Limb (tissue), 2 donors: ENCODE measurements around the gene TMEM125.

Source experiments
- DNase-seq, 2 donors: peaks; one replicate each; pipeline ENCODE4 v3.0.0-alpha.2; 2016; ENCODE audit errors: extremely low spot score in 2 of 2

The TMEM125 gene

GRCh38 chr1:43293176-43293575, 23.4 kb downstream of the TMEM125 start:
- DNase-seq = no peak

DNA sequence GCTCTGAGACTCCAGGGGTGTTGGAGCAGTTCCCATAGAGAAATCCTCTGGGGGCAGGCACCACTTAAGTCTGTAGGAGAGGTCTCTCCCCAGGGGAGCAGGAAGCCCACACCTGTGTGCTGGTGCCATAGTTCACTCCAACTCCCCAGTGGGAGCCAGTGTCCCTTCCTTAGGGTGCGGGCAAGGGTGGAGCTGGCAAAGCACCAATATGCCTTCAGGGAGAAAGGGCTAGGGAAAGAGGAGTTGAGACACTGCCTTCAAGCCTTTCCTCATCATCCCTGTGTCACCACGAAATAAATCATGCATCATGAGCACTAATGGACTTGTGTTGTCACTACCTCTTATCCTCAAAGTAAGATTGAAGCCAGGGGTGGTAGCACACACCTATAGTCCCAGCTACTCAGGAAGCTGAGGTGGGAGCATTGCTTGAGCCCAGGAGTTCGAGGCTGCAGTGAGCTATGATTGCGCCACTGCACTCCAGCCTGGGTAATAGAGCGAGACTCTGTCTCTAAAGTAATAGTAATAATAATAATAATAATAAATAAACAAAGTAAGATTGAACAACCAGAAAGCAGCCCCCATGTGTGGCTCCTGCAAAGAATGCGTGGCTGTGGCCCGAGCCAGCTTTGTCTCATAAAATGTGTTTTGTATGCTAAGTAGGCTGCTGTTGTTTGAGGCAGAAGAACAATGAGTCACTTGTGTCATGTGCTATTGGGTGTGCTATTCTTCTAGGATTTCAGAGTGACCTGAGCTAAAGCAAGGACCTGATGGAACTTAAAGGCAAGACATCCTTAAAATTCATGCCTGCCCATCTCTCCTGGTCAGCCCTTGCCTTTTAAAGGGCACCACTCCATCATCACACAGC, 24.3 kb downstream of the TMEM125 start:
- DNase-seq = no peak

DNA sequence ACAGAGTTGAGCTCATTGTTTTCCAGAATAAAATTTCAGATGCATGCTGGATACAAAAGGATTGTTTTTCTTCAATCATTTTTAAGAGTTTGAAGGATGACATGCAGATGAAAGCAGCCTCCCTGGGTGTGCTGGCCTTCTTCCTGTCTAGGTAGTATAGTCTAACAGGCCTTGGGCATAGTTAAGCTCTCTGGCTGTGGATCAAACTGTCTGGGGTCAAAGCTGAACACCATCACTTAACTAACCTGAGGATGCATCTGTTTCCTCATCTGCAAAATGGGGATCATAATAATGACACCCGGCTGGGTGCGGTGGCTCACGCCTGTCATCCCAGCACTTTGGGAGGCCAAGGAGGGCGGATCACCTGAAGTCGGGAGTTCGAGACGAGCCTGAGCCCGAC, 25.0 kb downstream of the TMEM125 start:
- no peak for DNase-seq

DNA sequence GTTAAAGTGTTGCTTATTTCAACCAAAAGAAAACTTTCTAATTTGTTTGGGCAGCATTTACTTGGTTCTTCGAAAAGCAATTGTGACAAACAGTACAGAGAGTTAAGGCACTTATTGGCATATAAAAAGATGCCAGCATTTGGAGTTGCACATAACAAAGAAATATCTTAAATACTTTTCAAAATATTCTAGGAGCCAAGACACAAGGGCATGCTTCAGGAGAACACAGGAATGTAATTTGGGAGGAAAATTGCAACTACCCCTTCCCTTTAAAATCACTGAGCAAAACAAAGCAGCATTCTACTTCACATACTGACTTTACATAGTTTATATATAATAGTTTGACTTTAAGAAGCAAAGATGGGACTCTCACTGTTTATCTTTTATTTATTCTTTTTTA, 26.4 kb downstream of the TMEM125 start:
- DNase-seq = no peak

GRCh38 chr1:43298055-43298454, 28.3 kb downstream of the TMEM125 start:
- no peak for DNase-seq

- DNase-seq = no peak
Observed at GRCh38 chr1:43299101-43299500, 29.3 kb downstream of the TMEM125 start.

DNA sequence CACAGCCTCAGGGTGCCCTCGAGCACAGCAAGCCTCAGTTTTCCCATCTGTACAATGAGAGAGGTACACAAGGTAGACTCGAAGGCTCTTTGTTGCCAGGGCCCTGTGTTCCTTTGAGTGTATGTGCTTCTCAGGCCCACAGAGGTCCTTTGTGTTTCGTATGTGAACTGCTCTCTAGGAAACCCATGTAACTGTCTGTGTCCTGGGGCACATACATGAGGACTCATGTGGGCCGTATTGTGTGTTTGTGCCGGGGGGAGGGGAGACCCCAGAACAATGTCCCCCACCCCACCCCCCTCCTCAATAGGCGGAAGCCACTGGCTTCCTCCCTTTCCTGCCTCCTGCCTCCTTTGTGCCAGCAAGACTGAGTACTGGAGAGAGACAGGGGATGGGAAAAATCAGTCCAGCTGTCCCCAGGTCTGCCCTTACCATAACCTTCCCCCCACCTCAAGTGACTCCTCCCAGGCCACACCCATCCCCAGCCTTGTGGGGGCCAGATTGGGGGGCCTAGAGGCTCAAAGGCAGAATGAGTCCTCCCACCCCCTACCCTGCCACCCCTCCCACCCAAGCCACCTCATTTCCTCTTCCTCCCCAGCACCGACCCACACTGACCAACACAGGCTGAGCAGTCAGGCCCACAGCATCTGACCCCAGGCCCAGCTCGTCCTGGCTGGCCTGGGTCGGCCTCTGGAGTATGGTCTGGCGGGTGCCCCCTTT, 30.8 kb downstream of the TMEM125 start, which contains the start of gene TIE1:
TSS of gene TIE1 (plus strand) at position 605 of the 717 bp plus-strand sequence. CDS start at position 695, 90 bp downstream.
- DNase-seq = no peak

DNA sequence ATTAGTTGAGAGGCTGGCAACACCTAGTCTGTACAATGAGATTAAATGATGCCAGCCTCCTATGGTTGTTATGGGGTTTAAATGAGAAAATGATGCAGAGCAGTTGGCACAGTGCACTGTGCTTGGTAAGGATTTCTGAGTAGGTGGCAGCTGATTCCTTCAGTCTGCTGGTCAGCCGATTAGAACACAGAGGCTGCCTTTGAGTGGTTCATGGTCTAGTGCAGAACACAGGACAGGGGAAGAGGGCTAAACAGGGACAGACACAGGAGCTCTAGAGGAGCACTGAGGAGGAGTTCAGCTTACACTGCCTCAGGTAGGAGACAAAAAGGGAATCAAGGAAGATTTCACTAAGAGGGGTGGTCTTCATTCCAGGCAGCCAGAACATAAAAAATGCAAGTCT, 32.4 kb downstream of the TMEM125 start:
- no peak for DNase-seq

DNA sequence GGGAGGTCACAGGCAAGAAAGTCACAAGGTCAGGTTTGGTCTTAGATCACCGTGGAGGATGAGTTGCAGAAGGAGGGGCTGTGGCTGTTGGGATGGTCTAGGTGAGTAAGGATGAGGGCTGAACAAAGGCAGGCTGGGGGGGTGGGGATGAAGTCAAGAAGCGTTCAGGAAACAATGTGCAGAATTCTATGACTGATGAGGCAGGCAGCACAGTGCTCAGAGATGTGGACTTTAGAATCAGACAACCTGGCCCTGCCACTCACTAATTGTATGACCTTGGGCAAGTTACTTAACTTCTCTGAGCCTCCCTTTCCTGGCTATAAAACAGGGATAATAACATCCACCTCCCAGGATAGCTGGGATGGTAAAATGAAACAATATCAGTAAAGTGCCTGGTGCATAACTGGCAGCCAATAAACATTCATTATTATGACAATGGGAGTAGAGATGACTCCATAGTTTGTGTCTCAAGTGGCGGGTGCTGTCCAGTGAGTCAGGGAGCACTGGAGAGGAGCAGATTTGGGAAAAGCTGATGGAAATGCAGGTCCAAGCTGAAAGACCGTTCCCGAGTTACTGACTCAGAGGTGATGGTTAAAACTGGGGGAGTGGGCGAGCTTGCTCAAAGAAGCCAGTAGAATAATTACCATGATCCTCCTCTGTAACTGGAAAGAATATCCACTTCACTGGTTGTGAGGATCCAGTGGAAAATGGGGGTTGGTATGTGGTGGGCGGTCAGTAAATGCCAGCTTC, 33.1 kb downstream of the TMEM125 start:
- DNase-seq = no peak

- DNase-seq = no peak
Observed at GRCh38 chr1:43303471-43304313, 33.9 kb downstream of the TMEM125 start.

DNA sequence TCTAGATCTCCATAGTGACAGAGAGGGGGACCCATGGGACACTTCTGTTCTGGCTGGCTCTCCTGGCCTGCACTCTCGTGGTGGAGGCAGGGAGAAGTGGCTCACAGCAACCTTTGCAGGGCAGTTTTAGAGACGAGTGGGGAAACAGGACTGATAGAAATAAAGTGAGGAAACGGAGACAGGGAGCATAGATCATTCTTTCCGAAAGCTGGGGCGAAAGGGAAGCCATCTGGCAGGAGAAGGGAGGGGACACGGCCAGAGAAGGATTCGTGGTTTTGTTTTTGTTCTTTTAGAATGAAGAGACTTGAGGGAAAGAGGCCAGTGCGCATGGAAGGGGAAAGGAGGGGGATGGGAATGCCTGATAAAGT, 34.5 kb downstream of the TMEM125 start:
- DNase-seq = no peak

GRCh38 chr1:43304771-43305300, 35.1 kb downstream of the TMEM125 start:
- no peak for DNase-seq

- no peak for DNase-seq
Observed at GRCh38 chr1:43305461-43305860, 35.7 kb downstream of the TMEM125 start.

- DNase-seq = no peak
Observed at GRCh38 chr1:43305926-43306687, 36.3 kb downstream of the TMEM125 start.

DNA sequence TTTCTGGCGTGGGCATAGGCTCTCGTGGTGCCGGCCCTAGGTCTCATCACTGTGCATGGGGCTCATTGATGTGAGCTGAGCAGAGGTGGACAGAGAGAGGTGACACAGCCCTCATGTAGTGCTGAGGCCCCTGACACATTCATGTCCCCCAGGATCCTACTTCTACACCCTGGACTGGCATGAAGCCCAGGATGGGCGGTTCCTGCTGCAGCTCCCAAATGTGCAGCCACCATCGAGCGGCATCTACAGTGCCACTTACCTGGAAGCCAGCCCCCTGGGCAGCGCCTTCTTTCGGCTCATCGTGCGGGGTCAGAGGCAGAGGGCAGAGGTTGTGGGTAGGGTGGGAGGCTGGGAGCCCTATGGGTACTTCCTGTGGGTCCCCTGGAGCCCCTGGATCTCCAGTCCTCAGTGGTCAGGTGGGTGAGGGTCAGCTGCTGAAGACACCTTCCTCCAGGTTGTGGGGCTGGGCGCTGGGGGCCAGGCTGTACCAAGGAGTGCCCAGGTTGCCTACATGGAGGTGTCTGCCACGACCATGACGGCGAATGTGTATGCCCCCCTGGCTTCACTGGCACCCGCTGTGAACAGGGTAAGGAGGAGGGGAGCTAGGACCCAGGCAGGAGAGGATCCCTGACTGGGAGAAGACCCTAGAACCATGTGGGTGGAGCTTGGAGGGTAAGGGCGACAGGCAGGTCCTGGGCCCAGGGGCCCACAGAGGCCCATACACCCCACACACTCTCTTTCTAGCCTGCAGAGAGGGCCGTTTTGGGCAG, 37.1 kb downstream of the TMEM125 start:
- DNase-seq = no peak

GRCh38 chr1:43307458-43308158, 37.8 kb downstream of the TMEM125 start:
- no peak for DNase-seq

DNA sequence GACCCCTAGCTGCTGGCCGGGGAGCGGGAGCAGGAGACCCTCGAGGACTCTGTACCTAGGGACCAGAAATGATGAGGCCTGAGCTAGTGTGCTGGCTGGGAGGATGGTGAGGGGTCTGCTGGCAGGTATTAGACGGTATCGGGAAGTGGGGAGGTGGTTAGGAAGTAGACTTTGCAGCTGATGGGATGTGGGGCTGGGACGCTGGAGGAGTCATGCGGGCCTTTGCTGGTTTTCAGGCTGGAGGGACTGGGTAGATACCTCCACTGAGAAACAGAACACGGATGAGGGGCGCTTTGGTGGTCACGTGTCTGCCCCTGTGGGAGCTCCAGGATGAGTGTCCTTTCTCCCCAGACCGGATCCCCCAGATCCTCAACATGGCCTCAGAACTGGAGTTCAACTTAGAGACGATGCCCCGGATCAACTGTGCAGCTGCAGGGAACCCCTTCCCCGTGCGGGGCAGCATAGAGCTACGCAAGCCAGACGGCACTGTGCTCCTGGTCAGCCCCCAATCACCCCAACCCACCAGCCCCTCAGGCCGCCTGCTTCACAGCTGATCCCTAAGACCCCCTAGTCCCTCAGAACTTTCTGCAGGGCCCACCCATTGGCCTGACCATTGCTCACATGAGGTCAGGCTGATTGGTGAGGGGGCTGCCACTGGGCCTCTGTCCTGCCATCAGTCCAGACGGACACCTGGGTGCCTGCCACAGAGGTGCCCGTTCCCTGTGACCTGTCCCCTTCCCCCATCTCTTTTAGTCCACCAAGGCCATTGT, 39.0 kb downstream of the TMEM125 start:
- no peak for DNase-seq
